Measurements from ENCODE around the gene TRDMT1.
A peak's percentile ranks its signal among the peaks of the same experiment; 100 is the strongest.

GRCh38 chr10:17200912-17201793 is at the start of gene TRDMT1:
- TF ChIP-seq POLR2AphosphoS5 (IDR thresholded peaks at IDR 0.05) = peak; percentile 79 to 94 (median 93)
- peak in 3 of 11 experiments; percentile 14 to 29 (median 20) for TF ChIP-seq CTCF (IDR thresholded peaks at IDR 0.05 in 8 of 11, conservative IDR thresholded peaks at IDR 0.05 in 3 of 11)
- peak in 1 of 3 donors; percentile 62 for TF ChIP-seq POLR2A (IDR thresholded peaks at IDR 0.05)
